ENCODE results near the gene ATP6V0C. TPM values are rescaled to one million over a fixed set of nuclear protein-coding genes. Genes with fewer than 3 reads are reported as not detected.

The ATP6V0C gene
- total RNA-seq, 1 donor from 2014 or later = 313 TPM

DNA sequence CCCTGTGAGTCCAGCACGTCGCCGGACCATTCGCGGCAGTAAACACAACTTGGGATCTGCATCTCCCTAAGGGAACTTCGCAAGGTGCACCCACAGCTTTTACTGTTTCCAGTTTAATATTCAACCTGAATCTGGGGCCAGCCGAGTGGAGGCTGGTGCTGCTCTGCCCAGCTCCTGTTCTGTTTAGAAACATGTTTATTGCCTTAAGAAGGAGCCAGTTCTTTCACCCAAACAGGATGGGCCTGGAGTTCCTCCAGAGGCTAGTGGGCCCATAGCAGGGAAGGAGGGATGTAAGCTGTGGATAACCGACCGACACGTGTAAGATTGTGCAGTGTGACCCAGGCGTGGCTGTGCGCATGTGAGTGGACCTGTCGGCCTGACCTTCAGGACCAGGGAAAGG, 21.5 kb upstream of the ATP6V0C start:
- peaks cover 14% of the 10 kb centered on the region for H3K36me3 ChIP-seq
- H3K4me1 ChIP-seq = peaks cover 24% of the 10 kb centered on the region
- H3K4me3 ChIP-seq = no peak overlapping the region
- no peaks in the 10 kb centered on the region for H3K27me3 ChIP-seq (ENCODE audit: low read depth)
- no peak for ATAC-seq
- intact Hi-C loops (cut with DNase I) = no loop called here
- TF ChIP-seq CTCF (IDR thresholded peaks at IDR 0.05) = no peak
- no peaks in the 10 kb centered on the region for H3K9me3 ChIP-seq
- H3K27ac ChIP-seq = no peak overlapping the region
- DNase-seq = no peak

GRCh38 chr16:2493605-2494004, 20.1 kb upstream of the ATP6V0C start:
- Histone ChIP-seq H3K27ac (peak overlapping the region; percentile 20), H3K27me3 (ENCODE audit: low read depth) (no peaks in the 10 kb centered on the region), H3K4me1 (peaks cover 30% of the 10 kb centered on the region), H3K36me3 (peaks cover 18% of the 10 kb centered on the region), H3K9me3 (no peaks in the 10 kb centered on the region), H3K4me3 (no peak overlapping the region)
- ATAC-seq = peak; percentile 69 to 78
- TF ChIP-seq CTCF (IDR thresholded peaks at IDR 0.05) = no peak
- no peak for DNase-seq
- intact Hi-C loops (cut with DNase I) = no loop called here

DNA sequence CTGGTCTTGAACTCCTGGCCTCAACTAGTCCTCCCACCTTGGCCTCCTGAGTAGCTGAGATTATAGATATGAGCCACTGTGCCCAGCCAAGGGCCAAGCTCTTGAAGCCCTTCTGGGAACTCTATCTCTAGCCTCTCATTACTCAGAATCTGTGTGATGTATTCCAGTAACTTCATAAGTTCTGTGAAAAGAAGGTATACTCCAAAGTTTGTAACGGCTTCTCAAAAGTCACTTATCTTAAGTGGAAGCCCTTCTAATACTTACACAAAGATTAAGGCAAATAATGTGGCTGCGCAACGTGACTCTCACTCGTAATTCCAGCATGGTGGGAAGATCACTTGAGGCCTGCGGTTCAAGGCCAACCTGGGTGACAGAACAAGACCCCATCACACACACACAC, 19.1 kb upstream of the ATP6V0C start:
- no peak for DNase-seq
- Histone ChIP-seq H3K4me3 (no peak overlapping the region), H3K27ac (peak overlapping the region; percentile 33), H3K4me1 (peaks cover 40% of the 10 kb centered on the region), H3K9me3 (no peaks in the 10 kb centered on the region), H3K36me3 (peaks cover 26% of the 10 kb centered on the region), H3K27me3 (ENCODE audit: low read depth) (no peaks in the 10 kb centered on the region)
- intact Hi-C loops (cut with DNase I) = no loop called here
- no peak for TF ChIP-seq CTCF (IDR thresholded peaks at IDR 0.05)
- ATAC-seq = peak; percentile 65 to 84

- DNase-seq (no peak), ATAC-seq (no peak)
- no peaks in the 10 kb centered on the region for H3K27me3 ChIP-seq (ENCODE audit: low read depth)
- H3K27ac ChIP-seq = peak overlapping the region; percentile 24
- H3K4me3 ChIP-seq = no peak overlapping the region
- TF ChIP-seq CTCF (IDR thresholded peaks at IDR 0.05) = no peak
- H3K9me3 ChIP-seq = no peaks in the 10 kb centered on the region
- intact Hi-C loops (cut with DNase I) = no loop called here
- H3K36me3 ChIP-seq = peaks cover 28% of the 10 kb centered on the region
- peaks cover 42% of the 10 kb centered on the region for H3K4me1 ChIP-seq
These were observed 18.7 kb upstream of the ATP6V0C start for GRCh38 chr16:2495041-2495440.

DNA sequence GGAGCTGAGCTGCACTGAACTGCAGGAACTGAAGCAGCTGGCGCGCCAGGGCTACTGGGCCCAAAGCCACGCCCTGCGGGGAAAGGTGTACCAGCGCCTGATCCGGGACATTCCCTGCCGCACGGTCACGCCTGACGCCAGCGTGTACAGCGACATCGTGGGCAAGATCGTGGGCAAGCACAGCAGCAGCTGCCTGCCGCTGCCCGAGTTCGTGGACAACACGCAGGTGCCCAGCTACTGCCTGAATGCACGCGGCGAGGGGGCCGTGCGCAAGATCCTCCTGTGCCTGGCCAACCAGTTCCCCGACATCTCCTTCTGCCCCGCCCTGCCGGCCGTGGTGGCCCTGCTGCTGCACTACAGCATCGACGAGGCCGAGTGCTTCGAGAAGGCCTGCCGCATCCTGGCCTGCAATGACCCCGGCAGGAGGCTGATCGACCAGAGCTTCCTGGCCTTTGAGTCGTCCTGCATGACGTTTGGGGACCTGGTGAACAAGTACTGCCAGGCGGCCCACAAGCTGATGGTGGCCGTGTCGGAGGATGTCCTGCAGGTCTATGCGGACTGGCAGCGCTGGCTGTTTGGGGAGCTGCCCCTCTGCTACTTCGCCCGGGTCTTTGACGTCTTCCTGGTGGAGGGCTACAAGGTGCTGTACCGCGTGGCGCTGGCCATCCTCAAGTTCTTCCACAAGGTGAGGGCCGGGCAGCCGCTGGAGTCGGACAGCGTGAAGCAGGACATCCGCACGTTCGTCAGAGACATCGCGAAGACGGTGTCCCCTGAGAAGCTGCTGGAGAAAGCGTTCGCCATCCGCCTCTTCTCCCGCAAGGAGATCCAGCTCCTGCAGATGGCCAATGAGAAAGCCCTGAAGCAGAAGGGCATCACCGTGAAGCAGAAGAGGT, 17.3 kb upstream of the ATP6V0C start:
- no peaks in the 10 kb centered on the region for H3K27me3 ChIP-seq (ENCODE audit: low read depth)
- DNase-seq (no peak), ATAC-seq (no peak)
- no peak overlapping the region for H3K4me3 ChIP-seq
- no peak overlapping the region for H3K27ac ChIP-seq
- TF ChIP-seq CTCF (IDR thresholded peaks at IDR 0.05) = no peak
- peaks cover 49% of the 10 kb centered on the region for H3K4me1 ChIP-seq
- intact Hi-C loops (cut with DNase I) = no loop called here
- H3K9me3 ChIP-seq = no peaks in the 10 kb centered on the region
- H3K36me3 ChIP-seq = peaks cover 34% of the 10 kb centered on the region

All from lower lobe of right lung (tissue), 2 donors.